ENCODE measurements around the gene REV1.
"Not testable (repeated sequence)": the region's sequence is repeated elsewhere in the genome, so short reads cannot be mapped to it uniquely, and the experiment has no call there.

Gene REV1

GRCh38 chr2:99404039-99404796 lies 85.6 kb downstream of the REV1 start:
- no peak for DNase-seq (ENCODE audit: low read depth in 2 of 2, low spot score in 1 of 2)

- DNase-seq (ENCODE audit: low read depth in 2 of 2, low spot score in 1 of 2), result no peak
Measured at GRCh38 chr2:99403524-99403923, 86.3 kb downstream of the REV1 start.

DNA sequence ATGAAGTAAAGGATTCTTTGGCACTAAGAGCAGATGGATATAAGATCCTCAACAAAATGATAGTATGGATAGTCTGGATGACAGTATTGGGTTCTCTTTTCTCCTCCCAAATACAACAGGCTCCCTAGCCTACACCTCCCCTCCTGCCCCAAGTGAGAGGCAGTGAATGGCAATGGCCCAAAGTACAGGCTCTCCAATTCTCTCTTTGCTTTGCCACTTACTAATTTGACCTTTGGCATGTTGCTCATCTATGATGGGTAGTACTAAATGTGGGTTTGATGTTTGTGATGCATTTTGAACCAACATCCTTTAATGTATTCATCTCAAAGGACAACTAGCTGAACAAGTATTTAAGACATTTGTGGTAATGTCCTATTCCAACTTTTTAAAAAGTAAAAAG lies 86.7 kb downstream of the REV1 start:
- DNase-seq (ENCODE audit: low read depth in 2 of 2, low spot score in 1 of 2), result no peak

- DNase-seq (ENCODE audit: low read depth in 2 of 2, low spot score in 1 of 2), result no peak
Measured at GRCh38 chr2:99401841-99402240, 88.0 kb downstream of the REV1 start.

DNA sequence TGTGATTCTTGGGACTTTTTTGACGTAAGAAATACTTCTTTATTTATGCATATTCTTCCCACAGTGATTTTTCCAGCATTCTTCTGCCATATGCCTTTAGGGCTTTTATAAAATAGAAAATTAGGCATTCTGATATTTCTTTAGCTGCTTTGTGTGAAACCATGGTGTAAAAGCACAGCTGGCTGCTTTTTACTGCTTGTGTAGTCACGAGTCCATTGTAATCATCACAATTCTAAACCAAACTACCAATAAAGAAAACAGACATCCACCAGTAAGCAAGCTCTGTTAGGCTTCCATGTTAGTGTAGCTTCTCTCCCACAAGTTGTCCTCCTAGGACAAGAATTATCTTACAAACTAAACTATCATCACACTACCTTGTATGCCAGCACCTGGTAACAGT lies 90.0 kb downstream of the REV1 start:
- no peak for DNase-seq (ENCODE audit: low read depth in 2 of 2, low spot score in 1 of 2)

DNA sequence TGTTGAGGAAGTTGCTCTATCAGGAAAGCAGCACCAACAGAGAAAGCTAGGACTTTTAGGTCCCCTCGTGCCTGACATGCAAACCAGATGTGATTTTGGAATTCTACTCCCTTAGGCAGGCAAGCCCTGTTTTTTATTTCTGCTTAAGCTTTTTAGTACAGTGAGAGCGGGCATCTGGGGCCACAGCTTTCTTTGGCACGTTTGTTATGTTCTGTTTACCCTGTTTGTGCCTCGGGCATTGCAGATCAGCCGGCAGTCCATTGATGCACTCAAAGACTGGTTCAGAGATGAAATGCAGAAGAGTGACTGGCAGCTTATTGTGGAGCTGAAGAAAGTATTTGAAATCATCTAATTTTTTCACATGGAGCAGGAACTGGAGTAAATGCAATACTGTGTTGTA lies 90.8 kb downstream of the REV1 start:
- DNase-seq (ENCODE audit: low read depth in 2 of 2, low spot score in 1 of 2), result no peak

DNA sequence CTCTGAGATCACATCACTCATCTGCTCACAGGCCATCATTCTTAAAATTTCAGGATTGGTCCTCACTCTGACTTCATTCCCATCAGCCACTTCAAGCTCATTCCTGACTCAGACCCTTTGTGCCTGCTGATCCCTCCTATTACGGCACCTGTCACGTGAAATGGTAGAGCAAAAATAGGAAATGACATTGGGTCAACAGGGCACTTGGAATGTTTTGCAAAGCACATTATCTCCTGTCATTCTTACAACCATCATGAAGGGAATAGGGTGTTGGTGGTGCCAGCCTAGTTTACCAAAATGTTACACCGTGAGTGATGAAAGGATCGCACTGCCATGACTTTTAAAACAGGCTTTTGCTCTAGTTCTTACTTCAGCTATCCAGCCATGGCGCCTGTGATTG lies 91.5 kb downstream of the REV1 start:
- no peak for DNase-seq (ENCODE audit: low read depth in 2 of 2, low spot score in 1 of 2)

GRCh38 chr2:99397266-99397920 lies 92.4 kb downstream of the REV1 start:
- DNase-seq (ENCODE audit: low read depth in 2 of 2, low spot score in 1 of 2), result no peak

DNA sequence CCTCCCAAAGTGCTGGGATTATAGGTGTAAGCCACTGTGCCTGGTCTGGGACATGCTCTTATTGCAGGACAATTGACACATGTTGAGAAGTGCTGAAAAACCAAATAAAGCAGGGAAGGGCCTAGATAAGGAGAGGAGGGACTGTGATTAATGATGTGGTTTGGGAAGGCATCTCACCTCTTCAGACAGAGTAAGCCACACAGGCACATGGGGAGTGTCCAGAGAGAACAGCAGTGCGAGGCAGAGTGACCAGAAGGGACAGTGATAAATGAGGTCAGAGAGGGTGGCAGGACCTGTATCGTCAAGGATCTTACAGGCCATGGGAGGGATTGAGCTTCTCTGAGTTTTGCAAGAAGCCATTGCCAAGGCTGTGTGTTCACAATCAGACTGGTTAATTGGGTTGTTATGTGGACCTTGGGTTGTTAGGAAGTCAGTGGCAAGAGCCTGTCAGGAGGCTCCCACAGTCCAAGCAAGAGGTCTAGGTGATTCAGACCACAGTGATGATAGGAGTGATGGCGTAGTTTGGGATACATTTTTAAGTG lies 94.2 kb downstream of the REV1 start:
- DNase-seq (ENCODE audit: low read depth in 2 of 2, low spot score in 1 of 2), result no peak

DNA sequence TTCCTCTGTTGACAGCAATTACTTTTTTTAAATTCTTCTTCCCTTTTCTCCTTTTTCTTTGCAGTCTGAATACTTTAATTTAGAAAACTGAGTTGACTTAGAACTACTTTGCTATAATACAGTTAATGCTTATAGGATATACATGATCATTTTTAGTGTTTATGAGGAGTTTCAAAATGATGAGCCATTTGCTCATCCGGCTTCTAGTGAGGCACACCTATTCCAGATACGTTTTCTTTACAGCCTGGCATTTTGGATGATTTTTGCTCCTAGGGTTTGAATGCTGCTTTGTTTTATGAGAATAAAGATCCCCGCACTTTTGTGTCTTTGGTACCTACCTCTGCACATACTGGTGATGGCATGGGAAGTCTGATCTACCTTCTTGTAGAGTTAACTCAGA lies 99.9 kb downstream of the REV1 start:
- no peak for DNase-seq (ENCODE audit: low read depth in 2 of 2, low spot score in 1 of 2)

DNA sequence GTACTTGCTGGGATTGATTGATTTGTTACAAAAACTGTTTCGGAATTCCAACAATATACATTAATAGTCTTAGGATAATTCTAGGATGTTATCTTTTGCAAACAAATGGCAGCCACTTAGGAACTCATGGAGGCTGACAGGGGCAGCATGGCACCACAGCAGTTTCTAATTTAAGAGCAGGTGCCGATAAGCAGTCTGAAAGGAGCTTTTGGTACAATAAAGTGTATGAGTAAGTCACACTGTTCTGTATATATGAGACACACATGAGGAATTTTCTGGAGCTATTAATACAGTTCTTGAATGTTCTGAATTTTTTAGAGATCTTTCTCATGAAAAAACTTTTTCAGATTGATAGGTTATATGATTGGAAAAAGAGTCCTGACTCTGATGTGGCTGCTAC lies 100.4 kb downstream of the REV1 start:
- DNase-seq (ENCODE audit: low read depth in 2 of 2, low spot score in 1 of 2), result no peak

DNA sequence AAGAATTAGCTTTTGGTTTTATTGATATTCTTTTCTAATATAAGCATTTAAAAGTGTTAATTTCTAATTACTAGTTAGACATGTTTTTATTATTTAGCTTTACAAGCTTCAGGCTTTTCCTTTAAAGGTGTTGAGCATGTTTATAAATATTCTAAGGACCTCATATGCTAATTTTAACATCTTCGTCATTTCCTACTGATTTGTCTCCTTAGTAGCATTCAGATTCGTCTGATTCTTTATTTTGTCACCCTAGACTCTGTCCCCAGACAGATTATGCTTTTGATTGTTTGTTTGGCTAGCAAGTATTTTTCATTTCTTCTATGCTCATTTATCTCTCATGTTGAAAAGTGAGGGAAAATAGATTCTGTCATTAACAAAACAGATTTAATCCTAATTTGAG lies 100.9 kb downstream of the REV1 start:
- DNase-seq (ENCODE audit: low read depth in 2 of 2, low spot score in 1 of 2), result no peak

DNA sequence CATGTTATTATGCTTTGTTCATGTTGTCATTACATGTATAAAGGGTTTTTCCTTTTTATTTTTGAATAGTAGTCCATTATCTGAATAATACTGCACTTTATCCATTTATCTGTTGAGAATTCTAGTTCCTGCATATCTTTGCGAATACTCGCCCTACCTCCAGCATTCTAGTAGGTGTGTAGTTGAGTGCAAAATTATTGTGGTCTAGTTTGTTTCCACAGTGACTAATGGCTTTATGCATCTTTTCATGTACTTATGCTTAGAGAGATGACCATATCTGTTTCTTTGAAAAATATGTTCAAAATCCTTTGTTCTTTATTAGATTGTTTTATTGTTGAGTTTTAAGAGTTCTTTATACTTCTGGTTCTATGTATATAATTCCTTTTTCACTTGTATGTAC lies 103.8 kb downstream of the REV1 start:
- DNase-seq (ENCODE audit: low read depth in 2 of 2, low spot score in 1 of 2), result no peak

DNA sequence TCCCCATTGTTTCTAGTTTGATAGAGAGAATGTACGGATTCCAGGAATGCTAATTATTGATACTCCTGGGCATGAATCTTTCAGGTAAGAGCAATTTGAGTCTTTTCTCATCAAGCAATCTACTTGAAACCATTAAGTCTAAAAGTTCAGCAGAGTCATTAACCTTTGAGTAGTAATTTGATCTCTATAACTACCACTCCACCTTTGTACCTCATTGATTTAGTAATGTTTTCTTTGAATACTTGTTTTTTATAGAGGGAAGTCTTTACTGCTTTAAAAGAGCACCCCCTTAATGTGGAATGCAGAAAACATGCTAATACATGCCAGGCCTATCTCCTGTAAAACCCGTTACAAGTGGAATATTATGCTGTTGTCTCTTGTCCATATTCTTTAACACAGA lies 107.7 kb downstream of the REV1 start:
- no peak for DNase-seq (ENCODE audit: low read depth in 2 of 2, low spot score in 1 of 2)

- no peak for DNase-seq (ENCODE audit: low read depth in 2 of 2, low spot score in 1 of 2)
Measured at GRCh38 chr2:99380376-99381010, 109.3 kb downstream of the REV1 start.

DNA sequence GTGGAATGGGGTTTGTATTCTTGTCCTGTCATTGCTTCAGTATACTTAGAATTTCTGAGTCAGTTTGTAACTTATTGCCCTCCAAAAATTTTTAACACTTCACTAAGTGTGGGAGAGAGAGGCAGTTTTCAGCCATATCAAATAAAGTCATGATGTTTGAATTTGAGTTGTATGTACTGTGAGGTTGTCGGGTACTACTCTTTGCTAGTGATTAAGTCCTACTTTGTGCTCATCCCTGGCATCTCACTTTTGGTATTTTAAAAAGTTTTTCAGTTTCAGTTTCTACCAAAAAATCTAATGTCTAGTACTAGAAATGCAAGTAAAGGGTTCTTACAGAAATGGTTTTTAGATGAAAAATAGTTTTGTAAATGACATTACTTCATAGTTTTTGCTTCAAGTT lies 111.9 kb downstream of the REV1 start:
- no peak for DNase-seq (ENCODE audit: low read depth in 2 of 2, low spot score in 1 of 2)

GRCh38 chr2:99376254-99376864 lies 113.5 kb downstream of the REV1 start:
- DNase-seq (ENCODE audit: low read depth in 2 of 2, low spot score in 1 of 2), result no peak

DNA sequence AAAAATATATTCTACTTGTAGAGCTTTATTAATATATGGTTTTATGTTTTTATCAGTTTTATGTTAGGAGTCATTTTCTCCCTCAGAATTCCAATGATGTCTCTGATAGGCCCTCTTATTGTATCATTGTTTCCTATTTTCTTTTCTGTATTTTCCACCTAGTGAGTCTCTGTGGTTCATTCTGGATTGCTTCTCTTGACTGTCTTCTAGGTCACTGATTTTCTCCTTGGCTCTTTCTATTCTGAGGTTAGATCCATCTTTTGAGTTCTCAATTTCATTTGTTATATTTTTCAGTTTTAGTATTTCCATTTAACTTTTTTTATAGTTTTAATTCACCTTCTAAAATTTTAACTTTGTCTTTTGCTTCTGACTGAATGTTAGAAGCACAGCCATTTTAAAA lies 115.1 kb downstream of the REV1 start:
- DNase-seq (ENCODE audit: low read depth in 2 of 2, low spot score in 1 of 2), result no peak

- no peak for DNase-seq (ENCODE audit: low read depth in 2 of 2, low spot score in 1 of 2)
Measured at GRCh38 chr2:99373144-99373543, 116.7 kb downstream of the REV1 start.

GRCh38 chr2:99368854-99369253 lies 121.0 kb downstream of the REV1 start:
- DNase-seq (ENCODE audit: low read depth in 2 of 2, low spot score in 1 of 2), result not testable (repeated sequence)

- DNase-seq (ENCODE audit: low read depth in 2 of 2, low spot score in 1 of 2), result no peak
Measured at GRCh38 chr2:99365661-99366060, 124.2 kb downstream of the REV1 start.

GRCh38 chr2:99356853-99357252 lies 133.0 kb downstream of the REV1 start:
- DNase-seq (ENCODE audit: low read depth in 2 of 2, low spot score in 1 of 2), result no peak

All from stimulated activated CD8-positive, alpha-beta memory T cell treated with anti-CD3 and anti-CD28 coated beads, Interleukin-4, amount 100 ng/mL, for 4 hours (primary cell).